ENCODE measurements around the gene COL4A5.

- no peak for TF ChIP-seq CTCF (IDR thresholded peaks at IDR 0.05)
- no peak for TF ChIP-seq POLR2A (IDR thresholded peaks at IDR 0.05)
These were observed 296.3 kb downstream of the COL4A5 start for GRCh38 chrX:108735679-108736508.

All from esophagus squamous epithelium (tissue), 4 donors.